VCaP (cell line): Measurements from ENCODE around the gene OTOR.

Source experiments
- H3K27ac ChIP-seq: fragments of 450-650 bp; 2 replicates; pipeline ENCODE4 v1.5.1; 2017
- TF ChIP-seq, protein P1 (sequence below): fragments of 450-650 bp; conservative IDR thresholded peaks from 2 replicates; pipeline ENCODE4 v1.5.1; 2017; ENCODE audit warnings: mild to moderate bottlenecking, moderate library complexity

Gene OTOR

GRCh38 chr20:16748308-16748900 is at the start of gene OTOR:
TSS of gene OTOR (plus strand) at chr20:16748358. CDS start at chr20:16748402, 44 bp downstream.
- TF ChIP-seq, protein P1, sequence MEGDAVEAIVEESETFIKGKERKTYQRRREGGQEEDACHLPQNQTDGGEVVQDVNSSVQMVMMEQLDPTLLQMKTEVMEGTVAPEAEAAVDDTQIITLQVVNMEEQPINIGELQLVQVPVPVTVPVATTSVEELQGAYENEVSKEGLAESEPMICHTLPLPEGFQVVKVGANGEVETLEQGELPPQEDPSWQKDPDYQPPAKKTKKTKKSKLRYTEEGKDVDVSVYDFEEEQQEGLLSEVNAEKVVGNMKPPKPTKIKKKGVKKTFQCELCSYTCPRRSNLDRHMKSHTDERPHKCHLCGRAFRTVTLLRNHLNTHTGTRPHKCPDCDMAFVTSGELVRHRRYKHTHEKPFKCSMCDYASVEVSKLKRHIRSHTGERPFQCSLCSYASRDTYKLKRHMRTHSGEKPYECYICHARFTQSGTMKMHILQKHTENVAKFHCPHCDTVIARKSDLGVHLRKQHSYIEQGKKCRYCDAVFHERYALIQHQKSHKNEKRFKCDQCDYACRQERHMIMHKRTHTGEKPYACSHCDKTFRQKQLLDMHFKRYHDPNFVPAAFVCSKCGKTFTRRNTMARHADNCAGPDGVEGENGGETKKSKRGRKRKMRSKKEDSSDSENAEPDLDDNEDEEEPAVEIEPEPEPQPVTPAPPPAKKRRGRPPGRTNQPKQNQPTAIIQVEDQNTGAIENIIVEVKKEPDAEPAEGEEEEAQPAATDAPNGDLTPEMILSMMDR: no peak
- no peak within 1 kb of the TSS; the same call in 1 of the 2 replicates for H3K27ac ChIP-seq

- TF ChIP-seq, protein P1: peak; percentile 45
- no peak overlapping the region for H3K27ac ChIP-seq
Observed at GRCh38 chr20:16699293-16699692, 48.9 kb upstream of the OTOR start.

DNA sequence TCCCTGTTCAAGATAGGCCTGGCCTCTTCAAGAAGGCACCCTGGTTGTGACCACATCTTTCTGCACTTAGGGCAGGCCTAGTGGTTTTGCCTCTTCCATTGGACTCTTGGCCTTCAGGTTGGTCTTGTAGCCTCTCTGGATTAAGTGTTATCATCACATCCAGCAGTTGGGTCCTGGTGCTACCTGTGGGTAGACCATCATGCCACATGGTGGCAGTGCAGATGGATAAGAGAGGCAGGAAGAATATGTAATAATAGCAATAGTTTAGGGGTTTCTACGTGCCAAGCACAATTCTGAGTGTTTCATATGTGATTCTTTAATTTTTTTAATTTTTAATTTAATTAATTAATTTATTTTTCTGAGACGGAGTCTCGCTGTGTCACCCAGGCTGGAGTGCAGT is 46.9 kb upstream of the OTOR start:
- H3K27ac ChIP-seq: peak overlapping the region; percentile 21; the same call in 1 of the 2 replicates
- TF ChIP-seq, protein P1: peak; percentile 71

GRCh38 chr20:16703570-16703969 is 44.6 kb upstream of the OTOR start:
- no peak overlapping the region for H3K27ac ChIP-seq
- TF ChIP-seq, protein P1: no peak

DNA sequence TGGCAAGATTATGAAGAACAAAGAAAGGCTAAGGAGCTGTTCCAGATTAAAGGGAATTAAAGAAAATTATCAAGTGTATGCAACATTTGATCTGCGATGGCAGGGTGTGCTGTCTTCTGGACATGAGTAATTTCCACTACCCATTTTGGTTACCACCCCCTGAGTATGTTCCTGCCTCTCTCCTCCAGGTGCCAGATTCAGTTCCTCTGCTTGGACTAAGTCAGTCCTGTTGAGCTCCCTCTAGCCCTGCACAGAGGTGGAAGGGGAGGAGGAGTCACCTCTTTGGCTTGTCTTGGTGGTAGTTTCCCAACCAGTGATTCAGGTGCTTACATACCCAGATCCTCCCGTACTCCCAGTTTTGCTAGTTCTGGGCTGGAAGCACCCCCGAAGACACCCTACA is 40.5 kb upstream of the OTOR start:
- H3K27ac ChIP-seq: peak overlapping the region; percentile 95
- TF ChIP-seq, protein P1: no peak

DNA sequence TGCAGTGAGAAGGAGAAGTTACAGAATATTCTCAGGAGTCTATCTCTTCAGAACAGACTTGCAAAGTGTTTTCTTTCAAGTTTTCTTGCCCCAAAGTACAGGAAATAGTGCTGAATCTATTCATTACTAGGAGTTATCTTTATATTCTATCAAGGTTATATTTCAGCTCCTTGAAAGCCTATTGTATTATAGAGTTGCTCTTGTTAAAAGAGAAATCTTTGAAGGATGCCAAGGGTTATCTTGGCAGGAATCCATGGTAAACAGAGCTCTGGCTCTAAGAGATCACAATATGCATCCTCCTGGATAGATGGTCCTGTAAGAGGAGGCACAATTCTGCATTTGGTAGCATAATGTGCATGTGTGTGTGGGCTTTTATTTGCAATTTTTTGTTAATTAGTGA is 39.6 kb upstream of the OTOR start:
- peak overlapping the region; percentile 95 for H3K27ac ChIP-seq
- TF ChIP-seq, protein P1: no peak

DNA sequence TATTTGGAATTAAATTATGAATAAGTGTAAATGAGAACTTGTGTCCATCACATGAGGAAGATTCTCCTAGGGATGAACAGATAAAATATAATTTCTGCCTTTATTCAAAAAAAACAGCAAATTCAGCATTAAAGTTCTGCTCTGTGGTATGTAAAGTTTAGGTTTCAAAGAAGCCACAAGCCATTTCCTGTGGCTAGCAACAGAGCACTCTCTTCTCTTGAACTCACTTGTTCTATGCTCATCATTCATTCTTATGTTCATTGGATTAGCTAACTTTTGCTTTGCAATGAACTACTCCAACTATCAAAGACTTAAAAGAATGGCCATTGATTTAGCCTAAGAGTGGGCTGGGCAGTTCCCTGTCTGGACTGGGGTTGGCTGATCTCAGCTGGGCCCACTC is 39.1 kb upstream of the OTOR start:
- TF ChIP-seq, protein P1: no peak
- peak overlapping the region; percentile 95 for H3K27ac ChIP-seq
